Measurements from ENCODE around the gene PARP14.

PARP14 gene

DNA sequence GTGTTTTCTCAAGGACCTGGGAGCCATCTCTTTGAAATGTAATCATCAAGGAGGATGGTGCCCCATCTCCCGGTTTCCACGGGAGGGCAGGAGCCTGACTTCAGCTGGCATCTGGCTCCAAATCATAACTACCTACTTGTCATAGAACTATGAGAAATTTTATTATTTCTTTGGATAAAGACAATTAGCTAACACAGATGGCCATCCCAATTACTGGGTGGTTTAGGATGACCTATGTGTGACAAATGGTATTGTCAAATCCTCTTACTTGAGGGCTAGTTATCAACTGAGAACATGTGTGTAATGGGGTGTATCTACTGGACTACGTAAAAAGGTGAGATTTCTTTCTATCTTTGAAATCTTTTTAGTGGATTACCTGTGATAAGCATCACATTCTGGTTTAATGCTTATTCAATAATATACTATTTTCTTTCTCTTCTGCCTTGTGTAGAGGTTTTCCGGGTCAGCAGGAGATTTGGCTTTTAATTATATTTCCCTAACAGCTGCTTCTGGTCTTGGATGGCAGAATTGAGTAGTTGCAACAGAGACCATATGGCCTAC lies 15.3 kb upstream of the PARP14 start:
- Histone ChIP-seq H3K4me3 (ENCODE audit: low read length) (no peak overlapping the region), H3K4me1 (ENCODE audit: control insufficient read depth, insufficient read depth, low read length) (no peaks in the 10 kb centered on the region), H3K27me3 (ENCODE audit: control insufficient read depth, insufficient read depth, low read length) (no peaks in the 10 kb centered on the region), H3K36me3 (ENCODE audit: control insufficient read depth, insufficient read depth, low read length) (no peaks in the 10 kb centered on the region), H3K27ac (ENCODE audit: low read depth, low read length) (no peak overlapping the region), H3K9ac (ENCODE audit: low read length) (no peak overlapping the region)

DNA sequence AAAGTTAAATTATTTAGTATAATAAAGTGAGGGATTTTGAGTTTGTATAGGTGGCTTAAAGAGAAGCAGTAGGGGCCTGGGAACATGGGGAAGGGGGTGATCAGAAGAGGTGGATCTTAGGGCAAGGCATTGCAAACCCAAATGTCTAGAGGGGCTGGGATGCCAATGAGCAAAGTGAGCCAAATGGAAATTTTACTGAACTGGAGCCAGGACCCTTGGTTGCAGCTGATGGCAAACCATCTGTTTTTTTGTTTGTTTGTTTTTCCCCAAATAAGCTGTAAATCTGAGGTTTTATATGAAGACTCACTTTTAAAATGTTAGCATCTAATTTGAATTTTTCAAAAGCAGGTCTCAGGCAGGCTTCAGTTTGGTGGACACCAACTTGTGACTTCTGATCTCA lies 14.8 kb upstream of the PARP14 start:
- no peaks in the 10 kb centered on the region for H3K27me3 ChIP-seq (ENCODE audit: control insufficient read depth, insufficient read depth, low read length)
- H3K4me1 ChIP-seq (ENCODE audit: control insufficient read depth, insufficient read depth, low read length), result no peaks in the 10 kb centered on the region
- no peak overlapping the region for H3K27ac ChIP-seq (ENCODE audit: low read depth, low read length)
- H3K36me3 ChIP-seq (ENCODE audit: control insufficient read depth, insufficient read depth, low read length), result no peaks in the 10 kb centered on the region
- H3K4me3 ChIP-seq (ENCODE audit: low read length), result no peak overlapping the region
- H3K9ac ChIP-seq (ENCODE audit: low read length), result no peak overlapping the region

DNA sequence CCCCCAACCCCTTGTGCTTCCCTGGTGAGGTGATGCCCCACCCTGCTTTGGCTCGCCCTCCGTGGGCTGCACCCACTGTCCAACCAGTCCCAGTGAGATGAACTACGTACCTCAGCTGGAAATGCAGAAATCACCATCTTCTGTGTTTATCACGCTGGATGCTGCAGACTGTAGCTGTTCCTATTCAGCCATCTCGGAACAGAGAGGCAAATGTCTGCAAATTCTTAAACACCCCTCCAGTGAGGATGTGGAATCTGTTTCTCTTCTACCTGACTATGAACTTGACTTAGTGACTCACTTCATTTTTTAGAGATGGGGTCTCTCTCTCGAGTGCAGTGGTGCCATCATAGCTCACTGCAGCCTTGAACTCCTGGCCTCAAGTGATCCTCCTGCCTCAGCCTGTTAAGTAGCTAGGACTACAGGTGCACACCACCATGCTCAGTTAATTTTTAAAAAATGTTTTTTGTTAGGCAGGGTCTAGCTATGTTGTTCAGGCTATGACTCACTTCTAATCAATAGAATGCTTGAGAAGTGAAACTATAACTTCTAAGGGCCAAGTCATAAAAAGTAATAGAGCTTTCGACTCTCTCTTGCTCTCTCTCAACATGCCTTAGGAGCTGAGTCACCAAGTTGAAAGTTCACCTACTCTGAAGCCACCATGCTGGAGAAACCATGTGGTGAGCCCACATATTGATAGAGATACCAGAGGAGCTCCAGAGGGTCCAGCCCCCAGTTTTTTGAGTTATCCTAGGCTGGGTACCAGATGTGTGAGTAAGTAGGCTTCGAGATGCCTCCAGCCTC lies 11.5 kb upstream of the PARP14 start:
- no peak overlapping the region for H3K27ac ChIP-seq (ENCODE audit: low read depth, low read length)
- H3K4me3 ChIP-seq (ENCODE audit: low read length), result no peak overlapping the region
- no peak overlapping the region for H3K9ac ChIP-seq (ENCODE audit: low read length)
- no peaks in the 10 kb centered on the region for H3K4me1 ChIP-seq (ENCODE audit: control insufficient read depth, insufficient read depth, low read length)
- H3K36me3 ChIP-seq (ENCODE audit: control insufficient read depth, insufficient read depth, low read length), result no peaks in the 10 kb centered on the region
- no peaks in the 10 kb centered on the region for H3K27me3 ChIP-seq (ENCODE audit: control insufficient read depth, insufficient read depth, low read length)

DNA sequence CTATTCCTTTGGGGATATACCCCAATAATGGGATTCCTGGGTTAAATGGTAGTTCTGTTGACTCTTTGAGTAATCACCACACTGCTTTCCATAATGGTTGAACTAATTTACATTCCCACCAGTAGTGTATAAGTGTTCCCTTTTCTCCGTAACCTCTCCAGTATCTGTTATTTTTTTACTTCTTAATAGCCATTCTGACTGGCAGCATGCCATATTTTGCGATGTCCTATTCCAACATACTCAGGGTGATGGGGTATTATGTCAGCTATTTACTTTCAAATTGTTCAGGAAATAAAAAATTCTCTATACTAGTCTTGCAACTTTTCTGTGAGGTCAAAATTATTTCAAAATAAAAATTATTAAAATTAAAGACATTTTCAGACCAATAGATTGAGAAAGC lies 9.1 kb upstream of the PARP14 start:
- Histone ChIP-seq H3K27ac (ENCODE audit: low read depth, low read length) (no peak overlapping the region), H3K9ac (ENCODE audit: low read length) (no peak overlapping the region), H3K4me3 (ENCODE audit: low read length) (no peak overlapping the region), H3K36me3 (ENCODE audit: control insufficient read depth, insufficient read depth, low read length) (no peaks in the 10 kb centered on the region), H3K4me1 (ENCODE audit: control insufficient read depth, insufficient read depth, low read length) (no peaks in the 10 kb centered on the region), H3K27me3 (ENCODE audit: control insufficient read depth, insufficient read depth, low read length) (no peaks in the 10 kb centered on the region)

DNA sequence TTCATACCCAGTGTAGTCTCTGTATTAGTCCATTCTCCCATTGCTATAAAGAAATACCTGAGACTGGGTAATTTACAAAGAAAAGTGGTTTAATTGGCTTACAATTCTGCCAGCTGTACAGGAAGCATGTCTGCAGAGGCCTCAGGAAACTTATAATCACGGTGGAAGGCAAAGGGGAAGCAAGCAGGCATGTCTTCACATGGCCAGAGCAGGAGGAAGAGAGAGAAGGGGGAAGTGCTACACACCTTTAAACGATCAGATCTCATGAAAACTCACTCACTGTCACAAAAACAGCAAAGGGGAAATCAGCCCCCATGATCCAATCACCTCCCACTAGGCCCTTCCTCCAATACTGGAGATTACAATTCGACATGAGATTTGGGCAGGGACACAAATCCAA lies 6.3 kb upstream of the PARP14 start:
- Histone ChIP-seq H3K27me3 (ENCODE audit: control insufficient read depth, insufficient read depth, low read length) (no peaks in the 10 kb centered on the region), H3K36me3 (ENCODE audit: control insufficient read depth, insufficient read depth, low read length) (no peaks in the 10 kb centered on the region), H3K27ac (ENCODE audit: low read depth, low read length) (no peak overlapping the region), H3K4me3 (ENCODE audit: low read length) (no peak overlapping the region), H3K4me1 (ENCODE audit: control insufficient read depth, insufficient read depth, low read length) (peaks cover 3% of the 10 kb centered on the region), H3K9ac (ENCODE audit: low read length) (no peak overlapping the region)

DNA sequence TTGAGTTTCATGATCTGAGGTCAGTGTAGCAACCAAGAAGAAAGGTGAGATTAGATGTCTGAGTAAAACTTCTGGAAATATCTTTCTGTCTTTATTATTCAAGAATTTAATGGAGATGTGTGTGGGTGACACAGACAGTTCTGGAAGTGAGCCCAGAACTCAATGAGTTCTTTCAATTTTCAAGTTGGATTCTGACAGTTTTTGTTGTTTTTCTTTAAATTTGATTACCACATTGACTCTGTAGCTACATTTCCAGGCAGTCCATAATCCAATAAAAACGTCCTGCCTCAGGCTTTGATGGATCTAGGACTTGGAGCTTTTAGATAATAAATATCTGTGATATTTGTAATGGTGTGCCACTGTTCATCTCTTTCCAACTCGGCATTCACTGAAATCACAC lies 3.9 kb upstream of the PARP14 start:
- H3K27me3 ChIP-seq (ENCODE audit: control insufficient read depth, insufficient read depth, low read length), result no peaks in the 10 kb centered on the region
- peaks cover 12% of the 10 kb centered on the region for H3K4me1 ChIP-seq (ENCODE audit: control insufficient read depth, insufficient read depth, low read length)
- H3K36me3 ChIP-seq (ENCODE audit: control insufficient read depth, insufficient read depth, low read length), result no peaks in the 10 kb centered on the region
- no peak overlapping the region for H3K4me3 ChIP-seq (ENCODE audit: low read length)
- no peak overlapping the region for H3K9ac ChIP-seq (ENCODE audit: low read length)
- H3K27ac ChIP-seq (ENCODE audit: low read depth, low read length), result no peak overlapping the region

DNA sequence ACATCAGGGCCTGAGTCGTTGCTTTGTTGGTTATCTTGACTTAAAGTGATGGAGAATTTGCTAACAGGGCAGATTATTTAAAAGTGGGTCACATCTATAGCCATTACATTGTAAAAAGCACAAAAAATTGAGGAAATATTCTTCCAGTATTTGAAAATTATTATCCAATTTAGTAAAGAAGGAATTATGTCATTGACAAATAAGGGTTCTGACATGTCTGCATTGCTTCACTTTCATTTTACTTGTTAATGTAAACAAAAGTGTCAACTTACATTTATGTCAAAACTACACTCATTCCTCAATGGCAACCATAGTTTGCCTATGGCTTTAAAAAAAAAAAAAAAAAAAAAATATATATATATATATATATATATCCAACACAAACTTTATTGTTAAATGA lies 3.4 kb upstream of the PARP14 start:
- no peaks in the 10 kb centered on the region for H3K36me3 ChIP-seq (ENCODE audit: control insufficient read depth, insufficient read depth, low read length)
- peaks cover 12% of the 10 kb centered on the region for H3K4me1 ChIP-seq (ENCODE audit: control insufficient read depth, insufficient read depth, low read length)
- no peak overlapping the region for H3K4me3 ChIP-seq (ENCODE audit: low read length)
- no peak overlapping the region for H3K27ac ChIP-seq (ENCODE audit: low read depth, low read length)
- H3K9ac ChIP-seq (ENCODE audit: low read length), result no peak overlapping the region
- no peaks in the 10 kb centered on the region for H3K27me3 ChIP-seq (ENCODE audit: control insufficient read depth, insufficient read depth, low read length)

DNA sequence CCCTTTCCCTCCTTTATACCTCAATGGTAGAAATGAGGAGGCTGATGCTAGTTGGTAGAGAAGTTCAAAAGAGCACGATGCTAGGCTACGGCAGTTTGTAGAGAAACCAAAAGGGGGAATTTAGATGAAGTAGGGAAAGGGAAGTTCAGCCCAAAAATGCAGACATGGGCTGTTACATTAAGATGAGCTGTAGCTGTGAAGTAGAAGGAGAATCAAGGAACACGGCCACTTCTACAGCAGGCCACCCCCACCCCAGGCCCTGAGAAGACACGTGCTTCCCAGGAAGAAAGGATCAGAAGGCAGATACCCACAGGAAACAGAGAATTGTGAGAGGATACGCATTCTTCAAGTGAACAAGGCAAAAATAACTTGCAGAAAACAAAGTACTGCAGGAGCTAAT lies 2.1 kb upstream of the PARP14 start:
- no peak overlapping the region for H3K9ac ChIP-seq (ENCODE audit: low read length)
- peak overlapping the region; percentile 11 for H3K27ac ChIP-seq (ENCODE audit: low read depth, low read length)
- no peaks in the 10 kb centered on the region for H3K27me3 ChIP-seq (ENCODE audit: control insufficient read depth, insufficient read depth, low read length)
- H3K4me3 ChIP-seq (ENCODE audit: low read length), result no peak overlapping the region
- no peaks in the 10 kb centered on the region for H3K36me3 ChIP-seq (ENCODE audit: control insufficient read depth, insufficient read depth, low read length)
- H3K4me1 ChIP-seq (ENCODE audit: control insufficient read depth, insufficient read depth, low read length), result peaks cover 12% of the 10 kb centered on the region

DNA sequence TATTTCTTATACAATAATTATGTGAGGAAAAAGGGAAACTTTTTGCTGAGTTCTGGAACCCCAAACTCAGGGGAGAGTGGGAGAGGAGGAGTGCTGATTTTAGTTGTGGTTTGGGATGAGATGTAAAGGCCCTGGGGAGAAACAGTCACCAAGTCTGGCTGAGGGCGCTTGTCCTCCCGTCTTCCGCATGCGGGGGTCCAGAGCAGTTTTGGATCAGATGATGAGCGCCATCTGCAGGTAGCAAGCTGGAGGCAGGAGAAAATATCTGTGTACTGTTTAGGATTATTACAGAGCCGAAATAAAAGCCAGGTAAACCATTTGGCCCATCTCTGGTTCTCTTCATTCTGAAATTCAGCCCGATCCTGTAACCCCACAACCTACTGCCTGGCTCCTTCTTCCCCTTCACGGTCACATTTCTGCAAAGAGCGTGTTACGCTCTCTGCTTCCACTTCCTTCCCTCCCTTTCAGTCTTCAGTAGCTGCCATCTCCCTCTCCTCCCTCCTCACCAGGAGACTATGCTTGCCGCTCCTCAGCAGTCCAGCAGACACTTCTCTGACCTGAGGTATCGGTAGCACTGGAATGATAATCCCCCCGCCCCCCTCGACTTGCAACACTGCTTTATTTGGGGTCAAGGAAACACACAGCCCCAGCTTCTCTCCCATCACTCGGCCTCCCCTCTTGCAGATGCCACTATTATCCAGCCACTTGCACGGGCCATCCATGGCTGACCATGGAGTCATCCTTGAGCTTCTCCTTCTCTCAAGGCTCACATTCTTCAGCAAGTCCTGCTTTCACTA lies 1.4 kb upstream of the PARP14 start:
- H3K27ac ChIP-seq (ENCODE audit: low read depth, low read length), result peak overlapping the region; percentile 91
- peaks cover 12% of the 10 kb centered on the region for H3K4me1 ChIP-seq (ENCODE audit: control insufficient read depth, insufficient read depth, low read length)
- H3K4me3 ChIP-seq (ENCODE audit: low read length), result peak overlapping the region; percentile 82
- no peaks in the 10 kb centered on the region for H3K27me3 ChIP-seq (ENCODE audit: control insufficient read depth, insufficient read depth, low read length)
- H3K9ac ChIP-seq (ENCODE audit: low read length), result peak overlapping the region; percentile 60
- H3K36me3 ChIP-seq (ENCODE audit: control insufficient read depth, insufficient read depth, low read length), result no peaks in the 10 kb centered on the region

DNA sequence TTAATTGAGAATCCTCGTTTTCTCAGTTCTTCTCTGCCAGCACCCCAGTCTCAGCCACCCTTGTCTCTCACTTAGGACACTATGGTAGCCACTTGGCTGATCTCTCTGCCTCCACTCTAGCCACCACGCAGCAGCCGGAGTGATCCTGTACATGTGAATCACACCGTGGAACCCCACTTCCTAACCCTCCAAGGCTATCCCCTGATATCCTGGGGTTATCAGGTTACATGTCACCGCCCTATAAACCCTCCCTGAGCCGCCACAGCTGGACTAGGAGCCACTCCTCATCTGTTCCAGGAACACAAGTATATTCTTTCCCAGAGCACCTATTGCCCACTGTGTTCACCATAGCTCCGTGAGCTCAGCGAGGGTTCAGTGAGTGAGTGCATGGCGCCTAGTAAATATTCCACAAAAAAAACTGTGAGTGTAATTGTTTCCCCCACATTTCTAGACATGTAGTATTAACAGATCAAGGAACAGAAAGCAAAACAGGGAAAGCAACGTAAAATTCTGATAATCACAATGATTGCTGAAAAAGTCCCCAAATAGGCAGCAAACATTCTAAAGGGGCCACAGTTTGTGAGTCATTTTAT lies 661 bp upstream of the PARP14 start:
- Histone ChIP-seq H3K27ac (ENCODE audit: low read depth, low read length) (peak overlapping the region; percentile 91), H3K9ac (ENCODE audit: low read length) (peak overlapping the region; percentile 75), H3K36me3 (ENCODE audit: control insufficient read depth, insufficient read depth, low read length) (no peaks in the 10 kb centered on the region)

DNA sequence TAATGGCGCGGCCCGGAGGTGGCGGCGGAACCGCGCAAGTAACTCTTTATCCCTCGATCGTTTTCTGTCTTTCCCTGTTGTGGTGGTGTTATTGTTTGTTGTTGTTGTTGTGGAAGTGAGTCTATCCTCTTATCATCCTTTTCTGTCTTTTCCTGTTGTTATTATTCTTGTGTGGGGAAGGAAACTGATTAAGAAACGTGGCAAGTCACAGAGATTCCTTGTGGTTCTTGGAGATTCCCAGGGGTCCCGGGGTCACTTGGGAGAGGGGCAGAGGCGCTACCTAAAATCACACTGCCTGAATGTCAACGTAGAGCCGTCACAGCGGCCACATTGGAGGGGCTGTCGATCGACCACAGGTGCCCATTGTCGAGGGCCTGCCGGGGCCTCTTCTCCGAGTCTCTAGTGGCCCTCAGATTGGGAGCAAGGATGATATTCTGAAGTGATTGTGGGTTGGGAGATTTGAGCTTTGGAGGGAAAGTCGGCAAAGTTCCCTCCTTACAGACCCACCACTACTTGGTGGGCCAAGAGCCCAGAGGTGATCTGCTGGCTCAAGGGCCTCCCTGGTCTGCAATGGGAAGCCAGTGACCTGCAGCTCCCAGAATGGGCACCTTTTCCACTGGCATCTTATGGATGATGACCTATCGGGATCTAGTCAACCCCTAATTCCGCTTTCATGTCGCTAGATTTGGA lies 790 bp downstream of the PARP14 start:
- Histone ChIP-seq H3K4me3 (ENCODE audit: low read length) (peak overlapping the region; percentile 82), H3K4me1 (ENCODE audit: control insufficient read depth, insufficient read depth, low read length) (peaks cover 12% of the 10 kb centered on the region), H3K36me3 (ENCODE audit: control insufficient read depth, insufficient read depth, low read length) (no peaks in the 10 kb centered on the region), H3K9ac (ENCODE audit: low read length) (peak overlapping the region; percentile 36), H3K27ac (ENCODE audit: low read depth, low read length) (peak overlapping the region; percentile 91), H3K27me3 (ENCODE audit: control insufficient read depth, insufficient read depth, low read length) (no peaks in the 10 kb centered on the region)

More for the DNA sequence above, 661 bp upstream of the PARP14 start:
- Histone ChIP-seq H3K4me3 (ENCODE audit: low read length) (peak overlapping the region; percentile 82), H3K4me1 (ENCODE audit: control insufficient read depth, insufficient read depth, low read length) (peaks cover 12% of the 10 kb centered on the region), H3K27me3 (ENCODE audit: control insufficient read depth, insufficient read depth, low read length) (no peaks in the 10 kb centered on the region)

DNA sequence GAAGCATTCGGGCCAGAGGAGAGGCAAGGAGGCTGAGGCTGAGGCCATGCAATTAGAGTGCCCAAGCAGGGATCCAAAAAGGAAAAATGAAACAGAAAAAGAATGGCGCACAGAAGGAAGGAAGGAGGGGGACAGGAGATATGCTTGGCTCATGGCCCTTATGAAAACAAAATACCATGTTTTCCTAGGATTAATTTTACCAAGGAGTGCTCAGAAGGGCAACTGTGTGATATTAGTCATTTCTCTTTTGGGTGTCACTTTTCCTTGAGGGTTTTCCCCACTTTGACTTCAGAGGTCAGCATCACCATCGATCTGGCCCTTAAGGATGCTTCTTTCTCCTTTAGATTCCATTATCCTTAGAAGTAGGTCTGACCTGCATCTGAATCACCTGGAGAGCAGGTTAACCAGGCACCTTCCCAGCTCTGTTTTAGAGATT lies 1.4 kb downstream of the PARP14 start:
- Histone ChIP-seq H3K4me1 (ENCODE audit: control insufficient read depth, insufficient read depth, low read length) (peaks cover 12% of the 10 kb centered on the region), H3K4me3 (ENCODE audit: low read length) (peak overlapping the region; percentile 82), H3K27ac (ENCODE audit: low read depth, low read length) (no peak overlapping the region), H3K27me3 (ENCODE audit: control insufficient read depth, insufficient read depth, low read length) (no peaks in the 10 kb centered on the region), H3K9ac (ENCODE audit: low read length) (peak overlapping the region; percentile 4), H3K36me3 (ENCODE audit: control insufficient read depth, insufficient read depth, low read length) (no peaks in the 10 kb centered on the region)

All from rectal smooth muscle tissue (tissue), 1 donor.